ENCODE data around the gene DNAH12. TPM values are rescaled to one million over a fixed set of nuclear protein-coding genes. Genes with fewer than 3 reads are reported as not detected.

DNAH12 gene
- total and polyA plus RNA-seq, 2 of the 13 experiments (the other 11 are each of a cell fraction or from before 2014, with no cell fraction given) = 0.11 TPM

DNA sequence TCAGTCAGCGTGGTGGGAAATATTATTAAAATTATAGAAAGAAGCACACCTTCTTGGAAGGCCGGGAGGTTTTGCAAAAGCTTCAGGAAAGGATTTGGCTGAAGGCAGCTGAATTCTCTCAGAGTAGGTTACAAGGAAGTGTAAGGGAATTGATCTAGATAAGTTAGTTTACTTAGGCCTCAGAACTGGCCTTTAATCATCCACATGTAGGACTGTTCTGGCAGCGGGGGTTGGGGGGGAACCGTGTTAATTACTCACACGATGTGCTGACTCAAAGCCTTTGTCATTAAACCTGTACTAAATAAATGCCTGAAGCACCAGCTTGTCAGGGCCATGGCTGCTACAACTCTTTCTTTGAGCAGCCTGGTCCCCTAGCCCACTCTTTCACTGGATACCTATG, 264.5 kb downstream of the DNAH12 start:
- FAIRE-seq = no peak
- Histone ChIP-seq H3K27ac (ENCODE audit: extremely low read length, insufficient read depth, low read length) (no peak overlapping the region), H2AFZ (ENCODE audit: low read length) (no peak overlapping the region), H3K27me3 (ENCODE audit: control insufficient read depth in 1 of 2, insufficient read depth in 2 of 2, low read length in 2 of 2) (no peaks in the 10 kb centered on the region), H3K4me3 (replicated peaks in 1 of 3; ENCODE audit: insufficient read depth in 1 of 3, low read depth in 2 of 3, low read length in 3 of 3) (no peak overlapping the region), H3K4me2 (ENCODE audit: low read depth, low read length) (no peak overlapping the region), H3K4me1 (ENCODE audit: insufficient read depth, low read length) (no peaks in the 10 kb centered on the region), H3K9me3 (ENCODE audit: low read length) (0 out of 2 replicates have a peak, but pooled peaks cover 4% of the 10 kb centered on the region), H3K36me3 (replicated peaks in 1 of 2; ENCODE audit: control insufficient read depth in 1 of 2, insufficient read depth in 2 of 2, low read length in 2 of 2) (no peaks in the 10 kb centered on the region; a peak in 1 of 5 replicates), H3K79me2 (ENCODE audit: insufficient read depth, low read length) (no peaks in the 10 kb centered on the region), H4K20me1 (ENCODE audit: insufficient read depth, low read length) (no peaks in the 10 kb centered on the region), H3K9ac (ENCODE audit: insufficient read depth, low read depth, low read length) (no peak overlapping the region)
- CTCF ChIA-PET (ENCODE audit: low intra/inter-chr PET ratio, low total read pairs) = no interaction called here
- no peak for TF ChIP-seq HNRNPK (IDR thresholded peaks at IDR 0.05; ENCODE audit: low read depth, low read length, poor library complexity, severe bottlenecking)
- TF ChIP-seq ZNF430 (CRISPR knock-in tag; IDR thresholded peaks at IDR 0.05) = no peak
- no peak for TF ChIP-seq ZNF326 (CRISPR knock-in tag; IDR thresholded peaks at IDR 0.05; ENCODE audit: borderline replicate concordance)
- no peak for TF ChIP-seq HNF1A (IDR thresholded peaks at IDR 0.05; ENCODE audit: low read depth)
- no peak for TF ChIP-seq HNF1A (CRISPR knock-in tag; IDR thresholded peaks at IDR 0.05; ENCODE audit: borderline replicate concordance)
- TF ChIP-seq SIX4 (CRISPR knock-in tag; IDR thresholded peaks at IDR 0.05) = no peak
- TF ChIP-seq RARG (CRISPR knock-in tag; IDR thresholded peaks at IDR 0.05; ENCODE audit: low read depth) = no peak
- TF ChIP-seq HDAC2 (CRISPR knock-in tag; IDR thresholded peaks at IDR 0.05) = no peak
- TF ChIP-seq ZNF44 (CRISPR knock-in tag; IDR thresholded peaks at IDR 0.05) = no peak
- no peak for TF ChIP-seq ZNF484 (CRISPR knock-in tag; IDR thresholded peaks at IDR 0.05; ENCODE audit: borderline replicate concordance, low read depth)
- no peak for TF ChIP-seq ZNF260 (CRISPR knock-in tag; IDR thresholded peaks at IDR 0.05; ENCODE audit: borderline replicate concordance, low read depth)
- TF ChIP-seq, protein P1, sequence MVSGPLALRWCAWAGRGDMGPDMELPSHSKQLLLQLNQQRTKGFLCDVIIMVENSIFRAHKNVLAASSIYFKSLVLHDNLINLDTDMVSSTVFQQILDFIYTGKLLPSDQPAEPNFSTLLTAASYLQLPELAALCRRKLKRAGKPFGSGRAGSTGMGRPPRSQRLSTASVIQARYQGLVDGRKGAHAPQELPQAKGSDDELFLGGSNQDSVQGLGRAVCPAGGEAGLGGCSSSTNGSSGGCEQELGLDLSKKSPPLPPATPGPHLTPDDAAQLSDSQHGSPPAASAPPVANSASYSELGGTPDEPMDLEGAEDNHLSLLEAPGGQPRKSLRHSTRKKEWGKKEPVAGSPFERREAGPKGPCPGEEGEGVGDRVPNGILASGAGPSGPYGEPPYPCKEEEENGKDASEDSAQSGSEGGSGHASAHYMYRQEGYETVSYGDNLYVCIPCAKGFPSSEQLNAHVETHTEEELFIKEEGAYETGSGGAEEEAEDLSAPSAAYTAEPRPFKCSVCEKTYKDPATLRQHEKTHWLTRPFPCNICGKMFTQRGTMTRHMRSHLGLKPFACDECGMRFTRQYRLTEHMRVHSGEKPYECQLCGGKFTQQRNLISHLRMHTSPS (CRISPR knock-in tag; IDR thresholded peaks at IDR 0.05; ENCODE audit: low read depth) = no peak
- no peak for TF ChIP-seq GMEB1 (CRISPR knock-in tag; IDR thresholded peaks at IDR 0.05; ENCODE audit: borderline replicate concordance)
- TF ChIP-seq NFYB (CRISPR knock-in tag; IDR thresholded peaks at IDR 0.05) = no peak
- 63% methylated on average over 5 of the region's 5 CpGs for WGBS (ENCODE audit: low lambda C conversion rate)
- ATAC-seq = no peak
- in situ Hi-C loops (cut with HindIII; ENCODE audit: extremely low pct_ligation_motif_present, low pct_unique_long_range_greater_than_20kb) = no loop called here
- intact Hi-C loops (cut with micrococcal nuclease; ENCODE audit: unreplicated experiment) = no loop called here
- DNase-seq (ENCODE audit: low spot score) = no peak
- no TSS peak for BruUV-seq (replicated peaks)
- POLR2A ChIA-PET = no interaction called here

Measured in HepG2 (cell line).